Transverse colon (tissue), 3 donors: Measurements from ENCODE around the gene CAMKK1.

ENCODE experiments used
- POLR2A ChIP-seq: fragments of 450-650 bp; IDR thresholded peaks from one replicate; pipeline ENCODE4 v1.6.1; 2016; ENCODE audit warnings: antibody characterized with exemption, mild to moderate bottlenecking, moderate library complexity
- TF ChIP-seq, protein P1 (sequence below), 5 experiments: fragments of 200-600 bp in 3 of 5; fragments of 450-650 bp in 2 of 5; sonication (generic) in 3 of 5; IDR thresholded peaks; 1 replicate in 2 of 5; 2 replicates in 3 of 5; pipeline ENCODE4 v1.5.1; 2016 to 2017; ENCODE audit warnings: antibody characterized with exemption in 5 of 5, inconsistent platforms in 3 of 5, mild to moderate bottlenecking in 2 of 5, moderate library complexity in 1 of 5

DNA sequence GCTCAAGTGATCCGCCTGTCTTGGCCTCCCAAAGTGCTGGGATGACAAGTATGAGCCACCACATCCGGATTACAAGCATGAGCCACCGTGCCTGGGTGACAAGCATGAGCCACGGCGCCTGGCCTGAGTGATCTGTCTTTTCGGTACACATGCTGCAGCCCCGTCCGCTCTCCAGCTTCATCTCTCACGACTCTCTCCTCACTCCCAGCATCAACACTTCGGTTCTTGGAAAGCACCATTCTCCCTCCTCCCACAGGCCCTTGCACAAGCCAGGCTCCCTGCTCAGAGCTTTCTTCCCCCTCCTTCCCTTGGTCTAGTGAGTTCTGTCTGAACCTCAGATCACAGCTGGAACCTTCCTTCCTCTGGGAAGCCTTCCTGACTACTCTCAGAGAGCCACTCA, 40.3 kb downstream of the CAMKK1 start:
- TF ChIP-seq, protein P1, sequence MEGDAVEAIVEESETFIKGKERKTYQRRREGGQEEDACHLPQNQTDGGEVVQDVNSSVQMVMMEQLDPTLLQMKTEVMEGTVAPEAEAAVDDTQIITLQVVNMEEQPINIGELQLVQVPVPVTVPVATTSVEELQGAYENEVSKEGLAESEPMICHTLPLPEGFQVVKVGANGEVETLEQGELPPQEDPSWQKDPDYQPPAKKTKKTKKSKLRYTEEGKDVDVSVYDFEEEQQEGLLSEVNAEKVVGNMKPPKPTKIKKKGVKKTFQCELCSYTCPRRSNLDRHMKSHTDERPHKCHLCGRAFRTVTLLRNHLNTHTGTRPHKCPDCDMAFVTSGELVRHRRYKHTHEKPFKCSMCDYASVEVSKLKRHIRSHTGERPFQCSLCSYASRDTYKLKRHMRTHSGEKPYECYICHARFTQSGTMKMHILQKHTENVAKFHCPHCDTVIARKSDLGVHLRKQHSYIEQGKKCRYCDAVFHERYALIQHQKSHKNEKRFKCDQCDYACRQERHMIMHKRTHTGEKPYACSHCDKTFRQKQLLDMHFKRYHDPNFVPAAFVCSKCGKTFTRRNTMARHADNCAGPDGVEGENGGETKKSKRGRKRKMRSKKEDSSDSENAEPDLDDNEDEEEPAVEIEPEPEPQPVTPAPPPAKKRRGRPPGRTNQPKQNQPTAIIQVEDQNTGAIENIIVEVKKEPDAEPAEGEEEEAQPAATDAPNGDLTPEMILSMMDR (IDR thresholded peaks at IDR 0.05): no peak
- TF ChIP-seq POLR2A: no peak
